ENCODE results near the gene AFTPH. TPM values are rescaled to one million over a fixed set of nuclear protein-coding genes. Genes with fewer than 3 reads are reported as not detected.
A peak's percentile ranks its signal among the peaks of the same experiment; 100 is the strongest.

AFTPH gene
- total RNA-seq, 4 donors from 2014 or later: 24.1 to 62.4 (median 37.4) TPM

- H3K4me1 ChIP-seq: no peaks in the 10 kb centered on the region
- H3K9me3 ChIP-seq: no peaks in the 10 kb centered on the region
- H3K36me3 ChIP-seq: no peaks in the 10 kb centered on the region
- intact Hi-C loops (cut with DNase I; ENCODE audit: low total_unique reads): loop anchor here (5.0 to 10.0 kb wide), 2 partner anchors 156 to 434 kb away; no protein-coding TSS in a partner anchor
- no peaks in the 10 kb centered on the region for H3K27me3 ChIP-seq
- no peak overlapping the region for H3K4me3 ChIP-seq
- no peak overlapping the region for H3K27ac ChIP-seq
- peak; percentile 61 to 72 for DNase-seq
- TF ChIP-seq CTCF (IDR thresholded peaks at IDR 0.05) (peak; percentile 77 to 96 (median 86)), POLR2A (IDR thresholded peaks at IDR 0.05) (no peak)
Measured at GRCh38 chr2:64488050-64488974, 35.8 kb upstream of the AFTPH start.

- Histone ChIP-seq H3K4me3 (no peak overlapping the region), H3K9me3 (no peaks in the 10 kb centered on the region), H3K4me1 (no peaks in the 10 kb centered on the region), H3K27me3 (no peaks in the 10 kb centered on the region), H3K27ac (no peak overlapping the region), H3K36me3 (no peaks in the 10 kb centered on the region)
- DNase-seq: no peak
- intact Hi-C loops (cut with DNase I; ENCODE audit: low total_unique reads): loop anchor here (5.0 to 10.0 kb wide), 2 partner anchors 157 to 434 kb away; no protein-coding TSS in a partner anchor
- no peak for TF ChIP-seq POLR2A (IDR thresholded peaks at IDR 0.05)
- TF ChIP-seq CTCF (IDR thresholded peaks at IDR 0.05): no peak
Measured at GRCh38 chr2:64489081-64489751, 34.9 kb upstream of the AFTPH start.

GRCh38 chr2:64491426-64491825 is 32.7 kb upstream of the AFTPH start:
- no peak overlapping the region for H3K4me3 ChIP-seq
- H3K27me3 ChIP-seq: no peaks in the 10 kb centered on the region
- intact Hi-C loops (cut with DNase I; ENCODE audit: low total_unique reads): no loop called here
- no peaks in the 10 kb centered on the region for H3K4me1 ChIP-seq
- no peak overlapping the region for H3K27ac ChIP-seq
- TF ChIP-seq CTCF (IDR thresholded peaks at IDR 0.05) (no peak), POLR2A (IDR thresholded peaks at IDR 0.05) (no peak)
- no peak for DNase-seq
- H3K9me3 ChIP-seq: no peaks in the 10 kb centered on the region
- no peaks in the 10 kb centered on the region for H3K36me3 ChIP-seq

GRCh38 chr2:64492272-64492671 is 31.9 kb upstream of the AFTPH start:
- Histone ChIP-seq H3K27me3 (no peaks in the 10 kb centered on the region), H3K9me3 (no peaks in the 10 kb centered on the region), H3K4me3 (no peak overlapping the region), H3K27ac (no peak overlapping the region), H3K4me1 (no peaks in the 10 kb centered on the region), H3K36me3 (no peaks in the 10 kb centered on the region)
- no peak for TF ChIP-seq POLR2A (IDR thresholded peaks at IDR 0.05)
- TF ChIP-seq CTCF (IDR thresholded peaks at IDR 0.05): no peak
- DNase-seq: no peak
- intact Hi-C loops (cut with DNase I; ENCODE audit: low total_unique reads): no loop called here

- intact Hi-C loops (cut with DNase I; ENCODE audit: low total_unique reads): no loop called here
- no peak for TF ChIP-seq CTCF (IDR thresholded peaks at IDR 0.05)
- no peak for TF ChIP-seq POLR2A (IDR thresholded peaks at IDR 0.05)
- DNase-seq: no peak
- no peaks in the 10 kb centered on the region for H3K36me3 ChIP-seq
- no peak overlapping the region for H3K27ac ChIP-seq
- H3K9me3 ChIP-seq: no peaks in the 10 kb centered on the region
- H3K27me3 ChIP-seq: no peaks in the 10 kb centered on the region
- H3K4me3 ChIP-seq: no peak overlapping the region
- no peaks in the 10 kb centered on the region for H3K4me1 ChIP-seq
Measured at GRCh38 chr2:64492821-64493220, 31.3 kb upstream of the AFTPH start.

All from uterus (tissue), 4 donors.